K562 (cell line): ENCODE results near the gene GNG3. TPM values are rescaled to one million over a fixed set of nuclear protein-coding genes. Genes with fewer than 3 reads are reported as not detected.

Source experiments
- CCAR2 ChIP-seq: fragments of 200-400 bp; formaldehyde crosslinking; IDR thresholded peaks from 2 replicates; pipeline ENCODE4 v1.6.1; 2017; ENCODE audit warnings: mild to moderate bottlenecking, low read depth, low read length
- CEBPB ChIP-seq: fragments of 450-650 bp; IDR thresholded peaks from 2 replicates; pipeline ENCODE4 v1.6.1; 2016; ENCODE audit warnings: missing genetic modification characterization, missing compliant biosample characterization
- CHCHD3 ChIP-seq: fragments of 250-450 bp; sonication (Bioruptor Pico); IDR thresholded peaks from 2 replicates; pipeline ENCODE4 v2.1.2; 2022; ENCODE audit warnings: mild to moderate bottlenecking
- EHMT2 ChIP-seq: fragments of 450-650 bp; IDR thresholded peaks from 2 replicates; pipeline ENCODE4 v1.6.1; 2018; ENCODE audit warnings: antibody characterized with exemption
- ELF1 ChIP-seq: fragments of 200-800 bp; sonication (Bioruptor generic); IDR thresholded peaks from 2 replicates; pipeline ENCODE4 v1.6.1; 2016; ENCODE audit warnings: missing genetic modification characterization, missing compliant biosample characterization
- ESRRA ChIP-seq: fragments of 450-650 bp; IDR thresholded peaks from 2 replicates; pipeline ENCODE4 v1.6.1; 2014; ENCODE audit warnings: low read depth, mild to moderate bottlenecking, moderate library complexity, borderline replicate concordance
- HMGXB4 ChIP-seq: sonication (generic); formaldehyde crosslinking; IDR thresholded peaks from 2 replicates; pipeline ENCODE4 v1.8.1; 2023; ENCODE audit warnings: mild to moderate bottlenecking, missing genetic modification reagents
- JUND ChIP-seq, 2 experiments: IDR thresholded peaks; 2 replicates in 1 of 2; 3 replicates in 1 of 2; pipeline ENCODE4 v1.6.1; 2011; ENCODE audit warnings: borderline replicate concordance in 2 of 2, low read depth in 2 of 2, low read length in 2 of 2, improper control_type of control experiment in 1 of 2, missing biosample characterization in 1 of 2, missing genetic modification characterization in 1 of 2, missing genetic modification reagents in 1 of 2
- KDM5B ChIP-seq: fragments of 200-600 bp; sonication (generic); IDR thresholded peaks from 2 replicates; pipeline ENCODE4 v1.6.1; 2012; ENCODE audit warnings: low read depth, mild to moderate bottlenecking, moderate library complexity, low read length, control low read depth, inconsistent platforms; ENCODE audit not compliant: insufficient replicate concordance
- MYNN ChIP-seq, 2 experiments: sonication (generic); formaldehyde crosslinking in 1 of 2; IDR thresholded peaks; 2 replicates each; pipeline versions ENCODE4 v1.5.0 to v1.6.1; 2016 to 2020; ENCODE audit warnings: antibody characterized with exemption in 1 of 2, missing genetic modification reagents in 1 of 2
- NCOA4 ChIP-seq: fragments of 450-650 bp; IDR thresholded peaks from 2 replicates; pipeline ENCODE4 v1.6.1; 2018; ENCODE audit warnings: mild to moderate bottlenecking; ENCODE audit not compliant: partially characterized antibody
- NR1H2 ChIP-seq: sonication (generic); formaldehyde crosslinking; IDR thresholded peaks from 2 replicates; pipeline ENCODE4 v1.4.0; 2020; ENCODE audit warnings: mild to moderate bottlenecking, missing genetic modification reagents
- NR2C2 ChIP-seq, 2 experiments: fragments of 200-800 bp in 1 of 2; sonication (Bioruptor generic) in 1 of 2; sonication (generic) in 1 of 2; formaldehyde crosslinking in 1 of 2; IDR thresholded peaks; 2 replicates each; pipeline versions ENCODE4 v1.6.1 to v1.8.0; 2016 to 2022; ENCODE audit warnings: mild to moderate bottlenecking in 1 of 2, missing compliant biosample characterization in 1 of 2, missing genetic modification characterization in 1 of 2, missing genetic modification reagents in 1 of 2
- PHF8 ChIP-seq: fragments of 200-600 bp; sonication (generic); IDR thresholded peaks from 2 replicates; pipeline ENCODE4 v1.6.1; 2012; ENCODE audit warnings: mixed run types, mild to moderate bottlenecking, inconsistent platforms, low read length, moderate library complexity, borderline replicate concordance
- POLR3G ChIP-seq: IDR thresholded peaks from 2 replicates; pipeline ENCODE4 v1.6.1; 2011; ENCODE audit not compliant: insufficient read length, insufficient replicate concordance; ENCODE audit errors: extremely low read depth
- RAD51 ChIP-seq: fragments of 450-650 bp; IDR thresholded peaks from 2 replicates; pipeline ENCODE4 v1.7.1; 2016; ENCODE audit warnings: low read depth, mild to moderate bottlenecking, borderline replicate concordance
- RFX5 ChIP-seq: IDR thresholded peaks from 2 replicates; pipeline ENCODE4 v1.6.1; 2011; ENCODE audit warnings: low read depth, mild to moderate bottlenecking, improper control_type of control experiment, low read length
- SMC3 ChIP-seq: conservative IDR thresholded peaks from 2 replicates; pipeline ENCODE4 v1.6.1; 2011; ENCODE audit warnings: low read depth, low read length, improper control_type of control experiment; ENCODE audit not compliant: insufficient read depth
- SREBF1 ChIP-seq: fragments of 150-350 bp; IDR thresholded peaks from 2 replicates; pipeline ENCODE4 v1.6.1; 2014; ENCODE audit warnings: antibody characterized with exemption, low read depth, low read length, borderline replicate concordance
- TRIM28 ChIP-seq: fragments of 450-650 bp; IDR thresholded peaks from 2 replicates; pipeline ENCODE4 v1.6.1; 2017
- TSC22D4 ChIP-seq: fragments of 450-650 bp; IDR thresholded peaks from 2 replicates; pipeline ENCODE4 v1.6.1; 2016; ENCODE audit warnings: missing genetic modification characterization, missing biosample characterization, control low read depth
- XRCC3 ChIP-seq: fragments of 450-650 bp; IDR thresholded peaks from 2 replicates; pipeline ENCODE4 v1.6.1; 2017; ENCODE audit warnings: mild to moderate bottlenecking, moderate library complexity
- ZNF717 ChIP-seq: fragments of 250-450 bp; sonication (Bioruptor Pico); IDR thresholded peaks from 2 replicates; pipeline ENCODE4 v1.5.0; 2021
- ZZZ3 ChIP-seq: fragments of 450-650 bp; IDR thresholded peaks from 2 replicates; pipeline ENCODE4 v1.6.1; 2016; ENCODE audit warnings: antibody characterized with exemption, mild to moderate bottlenecking, moderate library complexity
- polyA plus RNA-seq, 8 experiments: library from polyadenylated mRNA; depleted of rRNA in 4 of 8; stranded (reverse) in 5 of 8; unstranded in 3 of 8; fragments of >200 nt; fragmentation: Nextera tagmentation in 2 of 8; fragmentation: Illumina TruSeq in 1 of 8; extraction: Ambion mirVana in 2 of 8; extraction: Trizol in 1 of 8; gene quantifications; 2 replicates each; pipeline versions ENCODE4 v1.2.1 to v1.2.3, GENCODE V29; 2011 to 2014; ENCODE audit warnings: inconsistent platforms in 1 of 8, missing spikeins in 1 of 8
- total RNA-seq, 7 experiments: library from RNA; depleted of rRNA in 6 of 7; stranded (reverse); fragments of >200 nt in 6 of 7; fragmentation: Illumina TruSeq in 2 of 7; extraction: Trizol in 2 of 7; gene quantifications; 2 replicates each; pipeline versions ENCODE4 v1.2.1 to v1.2.3, GENCODE V29; 2011 to 2021; ENCODE audit warnings: low replicate concordance in 1 of 7
- TF ChIP-seq, protein P1 (sequence below): conservative IDR thresholded peaks from 2 replicates; pipeline ENCODE4 v1.6.1; 2011; ENCODE audit warnings: low read depth, mild to moderate bottlenecking, low read length; ENCODE audit not compliant: control insufficient read depth

Gene GNG3
- total and polyA plus RNA-seq, 9 of the 15 experiments (the other 6 are each of a cell fraction or from before 2014, with no cell fraction given) = 0.07 TPM; not detected in 8

GRCh38 chr11:62678770-62679696 is 28.4 kb upstream of the GNG3 start, which contains the start of gene UBXN1 (continued):
- TF ChIP-seq NR2C2 (CRISPR knock-in tag; IDR thresholded peaks at IDR 0.05) = no peak
- peak; percentile 79 for TF ChIP-seq NR2C2 (tag; IDR thresholded peaks at IDR 0.05)
- TF ChIP-seq CEBPB (tag) = no peak
- no peak for TF ChIP-seq SREBF1
- TF ChIP-seq SMC3 = no peak
- TF ChIP-seq XRCC3 = no peak
- no peak for TF ChIP-seq TRIM28
- TF ChIP-seq TSC22D4 (tag) = no peak
- TF ChIP-seq, protein P1, sequence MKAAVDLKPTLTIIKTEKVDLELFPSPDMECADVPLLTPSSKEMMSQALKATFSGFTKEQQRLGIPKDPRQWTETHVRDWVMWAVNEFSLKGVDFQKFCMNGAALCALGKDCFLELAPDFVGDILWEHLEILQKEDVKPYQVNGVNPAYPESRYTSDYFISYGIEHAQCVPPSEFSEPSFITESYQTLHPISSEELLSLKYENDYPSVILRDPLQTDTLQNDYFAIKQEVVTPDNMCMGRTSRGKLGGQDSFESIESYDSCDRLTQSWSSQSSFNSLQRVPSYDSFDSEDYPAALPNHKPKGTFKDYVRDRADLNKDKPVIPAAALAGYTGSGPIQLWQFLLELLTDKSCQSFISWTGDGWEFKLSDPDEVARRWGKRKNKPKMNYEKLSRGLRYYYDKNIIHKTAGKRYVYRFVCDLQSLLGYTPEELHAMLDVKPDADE = no peak
- 0 out of 2 replicates have a peak, but pooled peaks have one; percentile 30 for TF ChIP-seq JUND (IDR thresholded peaks at IDR 0.05; ENCODE audit: borderline replicate concordance, low read depth, low read length)
- TF ChIP-seq JUND (tag; IDR thresholded peaks at IDR 0.05; ENCODE audit: borderline replicate concordance, low read depth, low read length) = no peak; the same call in 2 of the 3 replicates
- TF ChIP-seq NR1H2 (CRISPR knock-in tag) = peak; percentile 88; the same call in 1 of the 2 replicates
- TF ChIP-seq HMGXB4 (CRISPR knock-in tag) = no peak
- no peak for TF ChIP-seq EHMT2
- no peak for TF ChIP-seq NCOA4
- peak; percentile 97 for TF ChIP-seq RAD51
- TF ChIP-seq POLR3G = no peak
- TF ChIP-seq PHF8 = peak; percentile 80
- TF ChIP-seq KDM5B = peak; percentile 75
- TF ChIP-seq CHCHD3 (CRISPR knock-in tag) = no peak
- TF ChIP-seq CCAR2 = no peak
- TF ChIP-seq ZZZ3 = no peak
- no peak for TF ChIP-seq RFX5
- no peak for TF ChIP-seq ZNF717 (CRISPR knock-in tag)
- TF ChIP-seq MYNN (IDR thresholded peaks at IDR 0.05) = peak; percentile 85; the same call in 1 of the 2 replicates
- no peak for TF ChIP-seq MYNN (CRISPR knock-in tag; IDR thresholded peaks at IDR 0.05)
- 0 out of 2 replicates have a peak, but pooled peaks have one; percentile 17 for TF ChIP-seq ESRRA
- TF ChIP-seq ELF1 = peak; percentile 96
